Left forelimb (tissue), 1 donor: ENCODE results near the gene TJAP1.
"Not testable (repeated sequence)": the region's sequence is repeated elsewhere in the genome, so short reads cannot be mapped to it uniquely, and the experiment has no call there.

Source experiments
- DNase-seq: peaks from one replicate; pipeline ENCODE4 v3.0.0-alpha.2; 2018; ENCODE audit warnings: low spot score

TJAP1 gene

DNA sequence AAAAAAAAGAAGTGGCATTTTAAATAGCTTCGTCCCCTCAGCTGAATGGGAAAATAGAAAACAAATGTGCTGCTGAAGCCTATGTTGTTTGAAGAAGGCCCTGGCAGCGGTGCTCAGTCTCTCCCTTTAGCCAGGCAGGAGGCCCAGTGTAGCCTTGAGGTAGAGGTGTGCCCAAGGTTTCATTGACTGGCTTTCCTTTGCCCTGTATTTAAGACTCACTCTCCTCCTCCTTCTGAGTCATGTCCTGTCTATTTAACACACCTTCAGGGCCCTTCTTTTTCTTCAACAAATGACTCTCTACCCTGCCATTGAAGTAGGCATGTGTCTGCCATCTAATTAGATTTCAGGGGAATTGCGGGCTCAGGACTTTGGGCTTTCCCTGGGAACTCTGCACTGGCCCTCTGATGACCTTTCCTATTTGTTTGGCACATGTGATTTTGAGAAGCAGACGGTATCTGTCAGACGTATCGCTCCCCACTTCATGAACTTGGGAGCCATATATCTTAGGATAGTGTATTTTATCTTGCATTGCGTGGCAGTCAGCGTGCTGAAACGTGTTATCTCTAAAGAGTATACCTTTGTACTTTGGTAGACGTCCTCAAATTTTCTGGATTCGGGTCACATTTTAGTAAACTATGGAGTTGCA, 4.3 kb downstream of the TJAP1 start:
- no peak for DNase-seq

DNA sequence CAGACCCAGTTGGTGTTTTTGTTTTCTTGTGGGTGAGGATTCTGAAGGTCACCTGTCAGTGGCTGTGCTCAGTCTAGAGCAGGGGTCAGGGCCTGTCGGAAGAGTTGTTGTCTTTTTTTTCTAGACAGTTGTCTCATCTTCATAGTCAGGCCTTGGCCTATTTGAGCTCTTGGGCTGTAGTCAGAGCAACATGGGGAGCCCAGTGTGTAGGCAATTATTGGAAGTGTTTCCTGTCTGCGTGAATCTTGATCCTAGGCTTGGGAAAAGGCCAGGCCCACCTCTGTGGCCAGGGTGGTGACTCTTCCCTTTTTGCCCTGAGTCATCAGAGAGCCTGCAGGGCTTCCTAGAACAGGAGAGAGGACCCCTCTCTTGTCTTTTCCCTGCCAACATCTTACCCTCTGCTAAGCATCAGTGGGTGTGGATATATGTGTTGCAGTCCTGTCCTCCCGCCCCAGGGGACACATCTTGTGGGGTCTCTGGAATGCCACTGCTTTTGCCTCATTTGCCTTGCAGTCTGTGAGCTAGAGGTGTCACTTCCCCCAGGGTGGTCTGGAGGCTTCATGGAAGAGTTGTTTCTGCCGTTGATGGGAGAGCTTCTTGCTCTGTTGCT, 11.4 kb downstream of the TJAP1 start:
- DNase-seq: no peak

DNA sequence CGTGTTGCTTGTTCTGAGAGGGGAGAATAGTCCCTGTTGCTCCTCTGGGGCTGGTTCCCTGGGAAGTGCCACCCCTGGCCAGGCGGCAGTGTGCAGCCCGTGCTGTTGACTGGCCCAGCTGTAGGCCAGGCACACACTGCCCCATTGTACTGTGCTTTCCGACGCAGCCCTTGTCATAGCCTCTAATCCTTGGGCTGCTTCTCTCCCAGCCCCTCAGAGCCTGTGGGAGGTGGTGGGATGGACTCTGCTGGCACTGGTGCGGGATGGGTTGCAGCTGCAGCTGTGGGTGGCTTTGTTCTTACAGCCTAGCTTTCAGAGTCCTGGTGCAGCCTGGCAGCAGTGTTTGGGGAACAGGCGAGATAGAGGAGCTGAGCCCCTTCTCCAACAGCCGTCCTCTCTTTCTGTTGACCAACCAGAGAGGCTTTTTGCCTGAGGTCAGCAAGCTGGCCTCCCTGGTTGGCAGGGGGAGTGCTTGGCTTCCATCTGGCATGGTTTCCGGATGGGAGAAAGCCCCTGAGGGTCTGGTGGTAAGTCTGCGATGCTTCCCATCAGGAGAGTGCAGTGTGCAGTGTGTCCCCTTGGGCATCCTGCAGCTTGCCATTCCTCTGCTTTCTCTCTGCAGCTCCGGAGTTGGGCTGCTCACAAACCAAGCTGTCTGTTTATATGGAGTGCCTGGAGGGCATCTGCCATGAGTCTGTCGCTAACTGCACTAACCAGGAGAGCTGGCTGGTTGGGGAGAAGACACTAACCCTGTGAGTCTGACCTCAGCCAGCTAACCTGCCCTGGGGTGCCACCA, 12.1 kb downstream of the TJAP1 start:
- DNase-seq: no peak

DNA sequence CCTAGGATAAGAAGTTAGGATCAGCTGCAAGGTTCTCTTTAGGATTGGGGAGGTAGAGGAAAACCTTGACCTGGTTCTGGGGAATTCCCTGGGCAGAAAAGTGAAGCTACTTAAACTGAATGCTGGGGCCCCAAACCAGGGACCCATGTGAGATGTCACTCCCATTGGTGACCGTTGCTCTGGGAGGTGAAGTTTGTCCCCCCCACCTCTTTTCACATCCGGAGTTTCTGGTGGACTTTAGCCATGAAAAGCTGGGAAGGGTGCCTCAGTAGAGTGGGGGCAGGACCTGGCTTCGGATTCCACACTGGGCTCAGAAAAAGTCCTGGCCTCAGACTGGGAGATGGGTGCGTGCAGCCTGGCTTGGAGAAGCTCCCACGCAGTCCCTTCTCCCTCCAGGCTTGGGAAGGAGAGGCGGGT, 13.2 kb downstream of the TJAP1 start:
- no peak for DNase-seq

DNA sequence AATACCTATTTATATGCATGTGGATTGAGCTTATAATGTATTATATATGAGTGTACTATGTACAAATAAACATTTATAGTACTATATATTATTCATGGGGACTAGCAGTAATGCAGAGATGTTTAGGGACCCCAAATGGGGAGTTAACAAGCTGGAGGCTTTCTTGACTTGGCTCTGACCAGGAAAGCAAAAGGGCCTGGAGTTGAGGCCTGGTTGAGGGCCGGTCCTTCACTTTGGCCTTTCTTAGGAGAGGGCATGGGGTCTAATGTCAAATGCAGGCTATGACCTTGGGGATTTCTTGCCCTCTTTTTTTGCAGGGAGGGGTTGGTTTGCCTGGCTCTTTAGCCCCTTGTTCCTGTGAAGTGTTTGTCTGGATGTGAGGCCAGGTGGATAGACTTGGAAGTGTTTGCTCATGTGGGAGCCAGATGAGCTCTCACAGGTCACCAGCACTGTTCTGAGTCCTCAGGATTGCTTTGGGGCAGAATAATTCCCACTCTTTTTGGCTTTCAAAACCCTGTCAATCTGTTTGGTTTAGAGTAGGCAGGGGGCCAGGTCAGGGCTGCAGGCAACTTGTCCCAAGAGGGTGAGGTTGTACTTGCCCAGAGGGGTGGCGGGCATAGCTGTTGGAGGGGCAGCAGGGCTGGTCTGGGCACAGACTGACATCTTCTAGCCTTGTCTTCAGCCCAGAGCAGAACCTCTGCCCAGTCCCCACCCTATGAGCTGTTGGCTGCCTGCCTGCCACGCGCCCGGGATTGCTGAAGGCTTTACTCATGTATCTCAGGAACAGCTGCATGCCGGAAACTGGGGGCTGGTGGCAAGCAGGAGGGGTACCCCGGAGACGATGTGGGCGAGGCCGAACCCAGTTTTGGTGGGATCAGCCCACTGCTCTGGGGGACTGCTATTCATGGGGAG, 14.6 kb downstream of the TJAP1 start:
- DNase-seq: no peak

DNA sequence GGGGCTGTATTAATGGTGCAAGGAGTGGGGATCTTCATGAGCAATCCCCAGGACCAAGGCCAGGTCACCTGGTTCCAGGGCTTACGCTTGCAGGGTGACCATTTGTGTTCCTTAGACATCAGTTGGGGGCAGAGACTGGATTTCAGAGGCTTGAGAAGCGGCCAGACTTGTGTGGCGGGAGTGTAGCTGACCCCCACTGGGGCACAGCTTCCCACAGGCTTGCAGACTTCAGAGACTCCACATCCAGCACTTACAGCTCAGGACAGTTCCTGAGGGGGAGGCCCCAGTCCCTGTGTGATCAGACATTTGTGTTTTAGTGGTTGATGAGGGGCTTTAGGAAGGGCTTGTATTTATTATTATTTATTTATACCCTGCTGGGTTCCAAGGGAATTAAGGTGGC, 15.3 kb downstream of the TJAP1 start:
- no peak for DNase-seq

DNA sequence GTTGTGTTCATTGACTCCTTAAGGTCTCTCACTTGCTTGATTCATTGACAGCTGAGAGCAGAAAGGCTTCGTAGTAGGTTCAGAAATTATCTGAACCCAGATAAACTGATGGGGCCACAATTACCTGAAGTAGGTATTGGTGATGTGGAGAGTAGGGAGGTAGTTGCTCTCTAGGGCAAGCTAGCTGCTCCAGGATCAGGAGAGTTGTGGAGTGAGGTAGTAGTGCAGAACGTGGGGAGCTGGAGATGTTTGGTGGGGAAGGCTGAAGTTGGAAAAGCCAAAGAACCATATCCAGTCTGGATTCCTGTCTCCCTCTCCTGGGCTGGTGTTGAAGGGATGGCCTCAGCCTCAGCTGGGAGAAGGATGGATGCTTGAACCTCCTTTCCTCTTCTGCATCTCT, 15.9 kb downstream of the TJAP1 start:
- DNase-seq: no peak

DNA sequence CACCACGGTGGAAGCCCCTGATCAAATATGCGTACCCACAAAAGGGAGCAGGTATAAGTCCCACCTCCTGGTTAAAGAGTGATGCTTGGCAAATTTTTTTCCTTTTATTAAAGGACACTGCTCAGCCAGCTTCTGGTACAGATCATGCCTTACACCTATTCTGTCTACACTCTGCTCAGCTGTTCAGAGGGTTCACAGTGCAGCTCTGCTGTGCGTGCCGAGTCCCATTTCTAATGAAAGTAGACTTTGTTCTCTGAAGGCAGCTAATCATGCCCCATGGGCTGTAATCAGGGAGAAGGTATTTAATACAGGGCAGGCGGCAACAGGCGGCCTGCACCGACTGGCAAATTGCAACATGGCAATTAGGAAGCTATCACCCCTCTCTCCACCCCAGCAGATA, 16.5 kb downstream of the TJAP1 start:
- DNase-seq: no peak

DNA sequence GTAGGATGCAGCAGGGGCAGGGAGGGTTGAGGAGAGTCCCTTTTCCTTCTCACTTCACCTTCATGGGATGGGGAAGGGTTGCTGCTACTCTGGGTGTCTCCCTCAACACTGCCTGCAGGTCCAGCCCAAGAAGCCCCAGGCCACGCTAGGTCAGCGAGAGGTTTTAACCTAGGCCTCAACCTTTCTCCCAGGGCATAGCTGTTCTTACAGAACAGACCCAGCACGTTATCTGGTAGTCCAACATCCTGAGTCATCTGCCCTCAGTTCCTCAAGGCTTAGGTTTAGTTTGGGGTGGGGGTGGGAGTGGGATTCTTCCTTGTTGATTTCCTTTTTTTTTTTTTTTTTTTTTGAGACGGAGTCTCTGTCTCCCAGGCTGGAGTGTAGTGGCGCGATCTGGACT, 17.0 kb downstream of the TJAP1 start:
- DNase-seq: no peak

DNA sequence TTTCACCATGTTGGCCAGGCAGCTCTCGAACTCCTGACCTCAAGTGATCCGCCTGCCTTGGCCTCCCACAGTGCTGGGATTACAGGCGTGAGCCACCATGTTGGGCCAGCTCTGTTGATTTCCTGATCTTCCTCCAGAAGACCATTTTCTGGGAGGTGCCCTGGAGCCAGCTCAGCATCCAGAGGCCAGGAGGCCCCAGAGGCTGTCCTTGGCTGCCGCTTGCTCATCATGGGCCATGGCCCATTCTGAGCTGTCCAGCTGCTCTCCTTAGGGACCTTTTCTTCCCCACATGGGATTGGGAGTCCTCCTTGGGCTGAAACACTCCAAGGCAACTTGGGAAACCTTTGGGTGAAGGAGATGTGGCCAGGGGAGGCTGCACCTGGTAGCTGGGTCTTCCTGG, 17.4 kb downstream of the TJAP1 start:
- no peak for DNase-seq

DNA sequence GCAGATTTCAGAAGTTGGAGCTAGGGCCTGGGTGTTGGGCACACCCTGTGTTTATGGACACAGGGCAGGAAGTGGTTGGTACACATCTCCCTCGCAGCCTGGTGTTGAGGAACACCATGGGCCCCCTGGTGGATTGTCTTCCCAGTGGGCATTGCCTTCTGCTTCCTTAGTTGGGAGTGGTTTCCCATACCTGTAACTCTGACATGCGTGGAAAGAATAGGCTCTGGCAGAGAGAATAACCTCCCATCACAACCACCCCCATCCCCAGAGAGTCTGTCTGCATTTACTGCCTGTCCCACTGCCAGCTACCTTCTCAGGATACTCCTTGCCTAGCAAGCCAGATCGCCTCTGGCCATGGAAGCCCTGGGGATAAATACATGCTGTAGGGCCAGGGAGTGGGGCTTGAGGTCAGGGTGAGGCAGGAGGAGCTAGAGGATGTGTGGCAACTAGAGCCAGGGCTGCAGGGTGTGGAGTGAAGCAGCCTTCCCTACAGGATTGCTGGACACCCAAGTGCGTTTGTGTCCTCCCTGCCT, 18.1 kb downstream of the TJAP1 start:
- DNase-seq: no peak

DNA sequence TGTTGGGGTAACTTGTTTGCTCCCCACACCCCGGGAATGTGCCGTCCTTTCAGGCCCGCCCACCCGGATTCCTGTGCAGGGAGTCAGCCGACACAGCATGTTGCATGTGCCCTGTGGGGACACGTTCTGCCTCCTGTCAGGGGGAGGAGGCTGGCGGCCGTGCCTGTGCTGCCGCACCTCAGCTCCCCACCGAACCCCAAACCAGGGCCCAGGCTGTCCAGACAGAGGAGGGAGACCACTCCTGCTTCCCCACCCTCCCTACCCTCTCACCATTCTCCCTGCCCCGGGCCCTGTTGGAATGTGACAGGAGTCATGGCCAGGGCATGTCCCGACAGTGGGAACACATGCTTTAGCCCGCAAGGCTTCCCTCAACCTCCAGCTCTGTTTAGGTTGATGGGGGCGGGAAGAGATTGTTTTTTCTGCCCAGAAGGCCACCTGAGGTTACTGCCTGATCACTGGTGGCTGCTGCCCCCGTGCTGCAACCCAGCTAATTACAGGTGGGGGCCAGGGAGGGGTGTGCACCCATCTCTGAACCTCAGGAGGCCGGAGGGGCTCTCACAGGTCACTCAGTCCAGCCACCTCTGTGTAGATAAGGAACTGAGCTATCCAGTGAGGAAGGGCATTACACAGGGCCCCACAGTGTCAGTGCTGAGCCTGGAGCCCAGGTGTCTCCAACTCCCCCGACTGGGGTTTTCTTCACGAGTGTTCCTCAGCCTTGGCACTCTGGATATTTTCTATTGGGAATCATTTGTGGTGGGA, 19.2 kb downstream of the TJAP1 start:
- DNase-seq: no peak

DNA sequence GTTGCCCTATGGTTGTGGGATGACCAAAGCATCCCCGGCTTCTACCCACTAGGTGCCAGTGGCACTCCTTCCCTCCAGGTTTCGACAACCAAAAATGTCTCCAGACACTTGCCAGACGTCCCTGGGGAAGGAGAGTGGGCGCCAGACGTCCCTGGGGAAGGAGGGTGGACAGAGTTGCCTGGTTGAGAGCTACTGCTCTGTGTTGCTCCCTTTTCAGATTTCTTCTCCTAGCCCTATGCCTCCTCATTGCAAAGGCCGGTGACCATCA, 19.7 kb downstream of the TJAP1 start:
- no peak for DNase-seq

DNA sequence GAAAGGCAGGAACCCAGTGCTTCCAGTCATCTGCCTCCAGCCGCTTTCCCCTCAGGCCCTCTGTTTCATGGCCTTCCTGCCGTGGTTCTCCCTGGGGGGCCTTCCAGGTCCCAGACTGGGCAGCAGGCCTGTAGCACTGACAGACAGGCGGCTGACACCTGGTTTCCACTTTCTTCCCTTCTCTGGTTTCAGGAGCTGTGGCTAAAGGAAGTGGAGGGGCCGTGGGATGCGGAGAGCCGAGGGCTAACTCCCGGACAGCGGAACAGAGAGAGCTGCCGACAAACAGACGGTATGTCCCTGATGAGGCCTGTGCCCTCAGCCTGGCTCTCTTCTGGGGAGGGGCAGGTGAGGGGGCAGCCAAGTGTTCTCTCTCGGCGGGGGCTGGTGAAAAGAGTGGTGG, 20.3 kb downstream of the TJAP1 start:
- DNase-seq: no peak

DNA sequence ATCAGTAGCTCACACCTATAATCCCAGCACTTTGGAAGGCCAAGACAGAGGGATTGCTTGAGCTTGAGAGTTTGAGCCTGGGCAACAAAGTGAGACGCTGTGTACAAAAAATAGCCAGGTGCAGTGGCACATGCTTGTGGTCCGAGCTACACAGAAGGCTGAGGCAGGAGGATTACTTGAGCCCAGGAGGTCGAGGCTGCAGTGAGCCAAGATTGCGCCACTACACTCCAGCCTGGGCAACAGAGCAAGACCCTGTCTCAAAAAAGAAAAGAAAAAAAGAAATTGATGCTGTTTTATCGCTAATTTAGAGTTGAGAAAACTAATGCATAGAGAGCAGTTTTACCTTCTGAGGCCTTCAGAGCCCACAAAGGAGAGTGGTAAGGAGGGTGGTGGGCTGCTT, 20.9 kb downstream of the TJAP1 start:
- not testable (repeated sequence) for DNase-seq

DNA sequence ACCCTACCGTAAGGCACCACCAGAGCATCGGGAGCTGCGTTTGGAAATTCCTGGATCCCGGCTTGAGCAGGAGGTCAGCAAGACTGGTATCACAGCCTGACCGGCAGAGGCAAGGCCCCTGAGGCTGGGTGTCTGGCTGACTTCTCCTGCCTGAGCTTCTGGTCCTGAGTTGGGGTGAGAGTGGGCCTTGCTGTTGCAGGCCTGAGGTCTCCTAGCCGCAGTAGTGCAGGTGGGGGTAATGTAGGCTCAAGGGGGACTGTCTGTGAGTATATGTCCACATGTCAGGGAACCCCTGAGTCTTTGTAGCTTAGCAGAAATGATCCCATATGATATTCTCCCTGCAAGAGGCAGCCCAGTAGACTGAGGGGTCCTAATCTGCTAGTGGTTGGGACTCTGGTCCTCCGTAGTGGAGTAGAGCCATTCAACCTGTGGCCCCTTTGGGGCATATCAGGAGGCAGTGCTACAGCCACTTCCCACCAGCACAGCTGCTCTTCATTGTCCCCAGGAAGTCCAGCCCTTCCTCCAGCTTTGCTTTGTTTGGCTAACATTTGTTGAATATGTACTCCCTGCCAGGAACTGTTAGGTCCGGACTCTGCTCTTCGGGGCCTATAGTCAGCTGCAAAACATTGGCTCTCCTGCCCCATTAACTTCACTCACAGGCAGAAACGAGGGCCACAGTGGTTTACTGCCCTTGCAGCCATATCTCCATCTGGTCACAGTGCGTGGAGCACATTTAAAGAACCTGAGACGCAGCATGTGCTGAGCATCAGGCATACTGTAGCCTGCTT, 21.9 kb downstream of the TJAP1 start:
- no peak for DNase-seq

DNA sequence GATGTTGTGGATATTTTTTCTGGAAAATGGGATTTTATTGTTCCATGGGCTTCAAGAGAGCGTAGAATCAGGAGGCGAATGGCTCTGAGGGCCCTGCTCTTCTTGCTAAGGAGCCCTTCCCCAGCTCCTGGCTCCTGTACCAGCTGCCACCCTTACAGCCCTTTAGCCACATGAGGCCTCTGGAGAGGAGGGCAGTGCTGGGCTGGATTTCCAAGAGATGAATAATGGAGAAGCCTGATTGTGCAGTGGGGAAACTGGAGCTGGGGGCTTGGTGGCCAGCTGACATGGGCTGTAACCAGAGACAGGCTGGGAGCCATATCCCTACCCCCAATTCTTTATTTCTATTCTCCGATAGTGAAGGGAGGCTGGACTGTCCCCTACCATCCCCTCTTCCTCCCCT, 23.6 kb downstream of the TJAP1 start:
- DNase-seq: no peak

DNA sequence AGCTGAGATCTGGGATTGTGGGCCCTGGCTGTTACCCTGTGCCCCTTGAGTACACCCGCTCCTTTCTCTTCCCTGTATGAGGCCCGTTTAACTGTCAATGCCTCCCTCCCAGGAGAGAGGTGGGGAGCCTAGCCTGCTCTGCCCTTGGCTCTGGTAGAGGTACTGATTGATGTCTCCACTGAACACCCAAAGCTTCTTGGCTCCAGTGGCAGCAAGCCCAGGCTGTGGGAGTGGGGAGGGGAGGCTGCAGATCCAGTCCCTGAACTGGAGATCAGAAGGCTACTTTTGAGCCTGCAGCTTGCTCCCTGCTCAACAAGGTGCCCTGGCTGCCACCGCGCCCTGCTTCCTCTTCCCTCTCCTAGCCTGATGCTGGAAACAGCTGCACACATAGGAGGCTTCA, 25.3 kb downstream of the TJAP1 start:
- DNase-seq: no peak

DNA sequence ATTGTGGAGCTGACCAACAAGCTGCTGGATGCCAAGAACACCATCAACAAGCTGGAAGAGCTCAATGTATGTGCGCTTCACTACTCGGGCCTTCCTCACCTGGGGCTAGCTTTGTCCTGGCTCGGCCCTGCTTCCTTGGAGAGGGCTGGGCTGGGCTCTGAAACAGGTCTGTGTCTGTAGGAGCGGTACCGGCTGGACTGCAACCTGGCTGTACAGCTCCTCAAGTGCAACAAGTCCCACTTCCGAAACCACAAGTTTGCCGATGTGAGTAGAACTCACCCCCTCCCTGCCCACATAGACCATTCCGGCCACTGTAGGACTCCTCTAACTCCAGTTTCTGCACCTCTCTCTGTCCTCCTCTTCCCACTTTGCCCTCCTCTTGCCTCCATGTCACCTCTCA, 26.1 kb downstream of the TJAP1 start:
- no peak for DNase-seq

DNA sequence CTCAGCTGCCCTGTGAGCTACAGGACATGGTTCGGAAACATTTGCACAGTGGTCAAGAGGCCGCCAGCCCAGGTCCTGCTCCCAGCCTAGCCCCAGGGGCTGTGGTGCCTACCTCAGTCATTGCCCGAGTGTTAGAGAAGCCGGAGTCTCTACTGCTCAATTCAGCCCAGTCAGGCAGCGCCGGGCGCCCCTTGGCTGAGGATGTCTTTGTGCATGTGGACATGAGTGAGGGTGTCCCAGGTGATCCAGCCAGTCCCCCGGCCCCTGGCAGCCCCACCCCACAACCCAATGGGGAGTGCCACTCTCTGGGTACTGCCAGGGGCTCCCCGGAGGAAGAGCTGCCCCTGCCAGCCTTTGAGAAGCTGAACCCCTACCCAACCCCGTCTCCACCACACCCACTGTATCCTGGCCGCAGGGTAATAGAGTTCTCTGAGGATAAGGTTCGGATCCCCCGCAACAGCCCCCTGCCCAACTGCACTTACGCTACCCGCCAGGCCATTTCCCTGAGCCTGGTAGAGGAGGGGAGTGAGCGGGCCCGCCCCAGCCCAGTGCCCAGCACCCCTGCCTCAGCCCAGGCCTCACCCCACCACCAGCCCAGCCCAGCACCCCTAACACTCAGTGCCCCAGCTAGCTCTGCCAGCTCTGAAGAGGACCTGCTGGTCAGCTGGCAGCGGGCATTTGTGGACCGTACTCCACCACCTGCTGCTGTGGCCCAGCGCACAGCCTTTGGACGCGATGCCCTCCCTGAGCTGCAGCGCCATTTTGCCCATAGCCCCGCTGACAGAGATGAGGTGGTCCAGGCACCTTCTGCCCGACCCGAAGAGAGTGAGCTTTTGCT, 27.6 kb downstream of the TJAP1 start:
- DNase-seq: no peak
